Testis (tissue), 3 donors: ENCODE results near the gene CYP2A7. TPM values are rescaled to one million over a fixed set of nuclear protein-coding genes. Genes with fewer than 3 reads are reported as not detected.
"Not testable (repeated sequence)": the region's sequence is repeated elsewhere in the genome, so short reads cannot be mapped to it uniquely, and the experiment has no call there.

Source experiments
- DNase-seq: peaks from one replicate; pipeline ENCODE4 v3.0.0-alpha.2; 2019
- H3K27ac ChIP-seq, 2 donors: fragments of 200-600 bp; sonication (generic); one replicate each; pipeline ENCODE4 v1.5.1; 2019
- H3K27me3 ChIP-seq: fragments of 200-600 bp; sonication (generic); one replicate; pipeline ENCODE4 v1.5.1; 2019
- H3K36me3 ChIP-seq: fragments of 200-600 bp; sonication (generic); one replicate; pipeline ENCODE4 v1.5.1; 2017; ENCODE audit warnings: low read depth; ENCODE audit errors: missing control alignments
- H3K4me1 ChIP-seq: fragments of 200-600 bp; sonication (generic); one replicate; pipeline ENCODE4 v1.5.1; 2019
- H3K4me3 ChIP-seq, 2 donors: fragments of 200-600 bp; sonication (generic); one replicate each; pipeline ENCODE4 v1.5.1; 2017 to 2019
- H3K9me3 ChIP-seq: fragments of 200-600 bp; sonication (generic); one replicate; pipeline ENCODE4 v1.5.1; 2017
- POLR2A ChIP-seq: fragments of 450-650 bp; IDR thresholded peaks from one replicate; pipeline ENCODE4 v1.6.1; 2017; ENCODE audit warnings: antibody characterized with exemption, mild to moderate bottlenecking, moderate library complexity
- WGBS, 2 donors: methylation state at CpG; one replicate each; pipeline ENCODE4 v1.1.5; 2018; 5-methylcytosine and 5-hydroxymethylcytosine counted together
- intact Hi-C: fragments of 100-400 bp; cut with DNase I; formaldehyde crosslinking; loops from one replicate; pipeline ENCODE4 v1.15.1; 2023; ENCODE audit warnings: low total_unique reads
- polyA plus RNA-seq: library from polyadenylated mRNA; stranded (reverse); fragments of 350-450 nt; fragmentation: Illumina TruSeq; extraction: RNeasy Lipid Tissue Mini Kit (QIAGEN cat#74804); gene quantifications from one replicate; pipeline ENCODE4 v1.2.3, GENCODE V29; 2014; ENCODE audit warnings: low read depth, low replicate concordance; ENCODE audit not compliant: insufficient read depth
- total RNA-seq, 2 donors: library from RNA; depleted of rRNA; stranded (reverse); fragments of >200 nt; gene quantifications; one replicate each; pipeline ENCODE4 v1.2.3, GENCODE V29; 2016
- TF ChIP-seq, protein P1 (sequence below), 3 experiments: fragments of 450-650 bp in 2 of 3; fragments of 200-600 bp in 1 of 3; sonication (generic) in 1 of 3; IDR thresholded peaks; one replicate each; pipeline ENCODE4 v1.5.1; 2016 to 2019; ENCODE audit warnings: antibody characterized with exemption in 3 of 3, mild to moderate bottlenecking in 2 of 3, moderate library complexity in 1 of 3

Gene CYP2A7
- total and polyA plus RNA-seq, 3 donors from 2014 or later = 1.1 TPM; not detected in 2

GRCh38 chr19:40907968-40908735, 26.1 kb upstream of the CYP2A7 start:
- no peaks in the 10 kb centered on the region for H3K27me3 ChIP-seq
- 13 to 26% methylated on average over 20 to 21 of the region's 21 CpGs for WGBS, 2 donors
- H3K36me3 ChIP-seq = no peaks in the 10 kb centered on the region
- DNase-seq = peak; percentile 36
- H3K27ac ChIP-seq = no peak overlapping the region
- no peaks in the 10 kb centered on the region for H3K4me1 ChIP-seq
- intact Hi-C loops = no loop called here
- H3K9me3 ChIP-seq = no peaks in the 10 kb centered on the region
- TF ChIP-seq, protein P1, sequence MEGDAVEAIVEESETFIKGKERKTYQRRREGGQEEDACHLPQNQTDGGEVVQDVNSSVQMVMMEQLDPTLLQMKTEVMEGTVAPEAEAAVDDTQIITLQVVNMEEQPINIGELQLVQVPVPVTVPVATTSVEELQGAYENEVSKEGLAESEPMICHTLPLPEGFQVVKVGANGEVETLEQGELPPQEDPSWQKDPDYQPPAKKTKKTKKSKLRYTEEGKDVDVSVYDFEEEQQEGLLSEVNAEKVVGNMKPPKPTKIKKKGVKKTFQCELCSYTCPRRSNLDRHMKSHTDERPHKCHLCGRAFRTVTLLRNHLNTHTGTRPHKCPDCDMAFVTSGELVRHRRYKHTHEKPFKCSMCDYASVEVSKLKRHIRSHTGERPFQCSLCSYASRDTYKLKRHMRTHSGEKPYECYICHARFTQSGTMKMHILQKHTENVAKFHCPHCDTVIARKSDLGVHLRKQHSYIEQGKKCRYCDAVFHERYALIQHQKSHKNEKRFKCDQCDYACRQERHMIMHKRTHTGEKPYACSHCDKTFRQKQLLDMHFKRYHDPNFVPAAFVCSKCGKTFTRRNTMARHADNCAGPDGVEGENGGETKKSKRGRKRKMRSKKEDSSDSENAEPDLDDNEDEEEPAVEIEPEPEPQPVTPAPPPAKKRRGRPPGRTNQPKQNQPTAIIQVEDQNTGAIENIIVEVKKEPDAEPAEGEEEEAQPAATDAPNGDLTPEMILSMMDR (IDR thresholded peaks at IDR 0.05) = no peak
- TF ChIP-seq POLR2A = no peak
- peak overlapping the region in 1 of 2 donors; percentile 5 for H3K4me3 ChIP-seq

- Histone ChIP-seq H3K27me3 (no peaks in the 10 kb centered on the region), H3K9me3 (no peaks in the 10 kb centered on the region), H3K27ac (no peak overlapping the region), H3K4me3 (no peak overlapping the region), H3K4me1 (no peaks in the 10 kb centered on the region), H3K36me3 (no peaks in the 10 kb centered on the region)
- DNase-seq = no peak
- no peak for TF ChIP-seq POLR2A
- intact Hi-C loops = no loop called here
Observed at GRCh38 chr19:40906512-40906911, 24.5 kb upstream of the CYP2A7 start.

DNA sequence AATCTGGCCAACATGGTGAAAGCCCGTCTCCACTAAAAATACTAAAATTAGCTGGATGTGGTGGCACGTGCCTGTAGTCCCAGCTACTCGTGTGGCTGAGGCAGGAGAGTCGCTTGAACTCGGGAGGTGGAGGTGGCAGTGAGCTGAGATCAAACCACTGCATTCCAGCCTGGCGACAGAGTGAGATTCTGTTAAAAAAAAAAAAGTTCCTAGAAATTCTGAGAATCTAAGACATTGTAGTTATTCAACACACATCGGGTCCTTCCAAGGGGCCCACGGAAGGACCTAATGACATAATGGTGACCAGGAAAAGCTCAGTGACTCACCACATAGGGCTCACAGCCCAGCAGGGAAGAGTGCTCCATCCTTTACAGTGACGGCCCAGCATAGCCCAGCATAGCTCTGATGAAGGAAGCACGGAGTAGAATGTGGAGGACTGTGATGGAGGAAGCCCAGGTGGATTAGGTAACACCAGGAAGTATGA, 22.7 kb upstream of the CYP2A7 start:
- H3K27ac ChIP-seq, intact Hi-C loops, H3K36me3 ChIP-seq, H3K27me3 ChIP-seq, DNase-seq, H3K4me1 ChIP-seq, H3K9me3 ChIP-seq, H3K4me3 ChIP-seq: not testable (repeated sequence)
- WGBS, 2 donors = 73 to 81% methylated on average over 10 of the region's 10 CpGs

GRCh38 chr19:40901975-40902750, 20.1 kb upstream of the CYP2A7 start:
- H3K9me3 ChIP-seq, H3K4me3 ChIP-seq, H3K36me3 ChIP-seq, H3K4me1 ChIP-seq, H3K27me3 ChIP-seq, intact Hi-C loops, DNase-seq, H3K27ac ChIP-seq: not testable (repeated sequence)
- 79 to 86% methylated on average over 6 of the region's 6 CpGs for WGBS, 2 donors

DNA sequence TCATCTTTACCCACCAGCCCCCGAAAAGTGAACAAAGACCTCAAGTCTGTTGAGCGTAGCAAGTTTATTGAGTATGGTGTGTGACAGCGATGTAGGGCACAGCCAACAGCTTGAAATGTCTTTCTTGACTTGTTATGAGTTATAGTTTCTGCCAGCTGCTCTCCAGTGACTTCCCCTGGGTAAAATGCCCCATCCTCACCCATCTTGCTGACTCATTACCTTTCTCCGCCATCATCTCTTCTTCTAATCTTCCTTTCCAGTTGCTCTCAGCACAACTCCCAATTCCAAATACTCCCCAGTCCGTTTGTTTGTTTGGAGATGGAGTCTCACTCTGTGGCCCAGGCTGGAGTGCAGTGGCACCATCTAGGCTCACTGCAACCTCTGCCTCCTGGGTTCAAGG, 18.5 kb upstream of the CYP2A7 start:
- H3K27ac ChIP-seq, H3K27me3 ChIP-seq, H3K36me3 ChIP-seq, H3K9me3 ChIP-seq, H3K4me1 ChIP-seq, H3K4me3 ChIP-seq, DNase-seq, intact Hi-C loops: not testable (repeated sequence)
- 81 to 94% methylated on average over 5 of the region's 5 CpGs for WGBS, 2 donors

GRCh38 chr19:40899964-40900363, 17.9 kb upstream of the CYP2A7 start:
- WGBS, 2 donors = 82 to 91% methylated on average over 12 of the region's 12 CpGs
- H3K4me1 ChIP-seq, intact Hi-C loops, H3K27me3 ChIP-seq, H3K36me3 ChIP-seq, H3K27ac ChIP-seq, DNase-seq, H3K4me3 ChIP-seq, H3K9me3 ChIP-seq: not testable (repeated sequence)

DNA sequence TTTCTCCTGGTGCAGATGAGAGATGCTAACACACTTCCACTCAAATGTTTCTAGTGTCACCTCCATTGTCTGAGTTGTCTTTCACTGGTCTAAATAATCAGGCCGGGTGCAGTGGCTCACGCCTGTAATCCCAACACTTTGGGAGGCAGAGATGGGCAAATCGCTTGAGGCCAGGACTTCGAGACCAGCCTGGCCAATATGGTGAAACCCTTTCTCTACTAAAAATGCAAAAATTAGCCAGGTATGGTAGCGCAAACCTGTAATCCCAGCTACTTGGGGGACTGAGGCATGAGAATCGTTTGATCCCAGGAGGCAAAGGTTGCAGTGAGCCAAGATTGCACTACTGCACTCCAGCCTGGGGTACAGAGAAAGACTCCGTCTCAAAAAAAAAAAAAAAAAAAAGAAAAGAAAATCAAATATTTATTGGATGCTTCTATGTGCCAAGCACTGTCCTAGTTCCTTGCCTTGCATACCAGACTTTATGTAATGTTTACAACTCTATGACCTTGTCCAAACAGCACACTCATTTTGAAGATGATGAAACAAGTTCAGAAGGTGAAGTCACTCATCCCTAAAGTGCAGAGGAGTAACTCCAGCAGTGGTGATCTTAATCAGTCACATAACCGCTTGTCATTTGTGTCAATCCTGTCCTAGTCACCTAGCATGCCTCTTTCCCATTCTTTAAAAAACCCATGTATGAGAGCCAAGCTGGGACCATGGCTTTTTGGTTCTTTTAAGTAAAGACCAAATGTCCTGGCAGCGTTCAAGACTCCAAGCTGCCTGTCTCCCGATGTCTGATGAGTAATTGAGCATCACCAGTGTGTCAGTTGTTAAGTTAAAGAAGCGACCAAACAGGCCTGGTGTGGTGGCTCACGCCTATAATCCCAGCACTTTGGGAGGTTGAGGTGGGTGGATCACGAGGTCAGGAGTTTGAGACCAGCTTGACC, 15.1 kb upstream of the CYP2A7 start:
- DNase-seq, H3K9me3 ChIP-seq, intact Hi-C loops, H3K27me3 ChIP-seq, H3K36me3 ChIP-seq, H3K27ac ChIP-seq, H3K4me1 ChIP-seq, H3K4me3 ChIP-seq: not testable (repeated sequence)
- 87 to 93% methylated on average over 12 to 13 of the region's 13 CpGs for WGBS, 2 donors
